Mesodermal cell (in vitro differentiated cells): Measurements from ENCODE around the gene LMCD1.
"Not testable (repeated sequence)": the region's sequence is repeated elsewhere in the genome, so short reads cannot be mapped to it uniquely, and the experiment has no call there.

Experiments
- H3K27ac ChIP-seq: 2 replicates; pipeline ENCODE4 v1.7.0; 2013; ENCODE audit warnings: mild to moderate bottlenecking, low read depth, low read length, moderate library complexity; ENCODE audit not compliant: severe bottlenecking
- H3K36me3 ChIP-seq: 2 replicates; pipeline ENCODE4 v1.7.1; 2013; ENCODE audit warnings: mild to moderate bottlenecking, low read length, moderate library complexity; ENCODE audit not compliant: control insufficient read depth, insufficient read depth
- H3K4me1 ChIP-seq: one replicate; pipeline ENCODE4 v1.7.1; 2013; ENCODE audit warnings: mild to moderate bottlenecking, low read length; ENCODE audit not compliant: insufficient read depth, control insufficient read depth, poor library complexity, severe bottlenecking
- H3K4me3 ChIP-seq: 2 replicates; pipeline ENCODE4 v1.7.0; 2013; ENCODE audit warnings: low read length, control low read depth, mild to moderate bottlenecking; ENCODE audit not compliant: insufficient read depth, poor library complexity, severe bottlenecking; ENCODE audit errors: extremely low read depth
- H3K9me3 ChIP-seq: 2 replicates; pipeline ENCODE4 v1.7.1; 2013; ENCODE audit warnings: mild to moderate bottlenecking, low read length, moderate library complexity; ENCODE audit not compliant: control insufficient read depth
- WGBS, 2 experiments: methylation state at CpG; one replicate each; pipeline ENCODE4 v1.1.5; 2013; ENCODE audit warnings: missing lambda C conversion rate in 2 of 2; ENCODE audit not compliant: insufficient coverage in 2 of 2; 5-methylcytosine and 5-hydroxymethylcytosine counted together

The LMCD1 gene

DNA sequence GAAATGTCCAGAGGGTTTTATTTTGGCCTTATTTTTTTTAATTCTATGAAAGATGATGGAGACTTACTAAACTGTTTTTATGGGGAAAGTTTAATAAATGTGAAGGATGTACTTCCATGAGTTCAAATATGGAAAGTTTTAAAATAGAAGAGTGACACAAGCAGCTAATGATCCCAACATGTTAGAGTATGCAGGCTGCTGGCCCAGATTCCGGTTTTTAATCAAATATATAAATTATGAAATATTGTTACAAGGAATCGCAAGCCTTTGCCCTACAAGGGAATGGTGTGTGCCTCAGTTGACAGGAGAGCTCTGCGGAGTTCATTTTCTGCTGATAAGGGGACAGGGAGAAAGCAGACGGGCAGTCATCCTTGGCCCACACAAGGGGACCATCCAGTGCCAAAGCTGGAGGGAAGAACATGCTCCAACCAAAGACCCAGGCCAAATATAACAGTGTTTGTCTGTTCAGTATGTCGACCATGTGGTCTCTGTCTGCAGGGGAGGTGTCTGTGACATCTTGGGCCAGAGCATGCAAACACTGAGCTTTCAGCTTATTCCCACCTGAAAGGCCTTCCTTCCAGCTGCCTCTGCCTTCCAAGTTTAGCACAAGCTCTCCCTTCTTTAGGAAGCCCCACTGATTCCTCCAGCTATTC lies 73.2 kb downstream of the LMCD1 start:
- Histone ChIP-seq H3K4me3 (no peak overlapping the region), H3K27ac (no peak overlapping the region), H3K36me3 (peaks cover 9% of the 10 kb centered on the region), H3K4me1 (no peaks in the 10 kb centered on the region), H3K9me3 (no peaks in the 10 kb centered on the region)
- WGBS, 2 experiments, result 94 to 100% methylated on average over 3 of the region's 5 CpGs

GRCh38 chr3:8575364-8576104 lies 73.9 kb downstream of the LMCD1 start:
- H3K4me3 ChIP-seq, result no peak overlapping the region
- 91 to 94% methylated on average over 1 to 2 of the region's 5 CpGs for WGBS, 2 experiments
- no peaks in the 10 kb centered on the region for H3K4me1 ChIP-seq
- no peak overlapping the region for H3K27ac ChIP-seq
- no peaks in the 10 kb centered on the region for H3K9me3 ChIP-seq
- peaks cover 4% of the 10 kb centered on the region for H3K36me3 ChIP-seq

DNA sequence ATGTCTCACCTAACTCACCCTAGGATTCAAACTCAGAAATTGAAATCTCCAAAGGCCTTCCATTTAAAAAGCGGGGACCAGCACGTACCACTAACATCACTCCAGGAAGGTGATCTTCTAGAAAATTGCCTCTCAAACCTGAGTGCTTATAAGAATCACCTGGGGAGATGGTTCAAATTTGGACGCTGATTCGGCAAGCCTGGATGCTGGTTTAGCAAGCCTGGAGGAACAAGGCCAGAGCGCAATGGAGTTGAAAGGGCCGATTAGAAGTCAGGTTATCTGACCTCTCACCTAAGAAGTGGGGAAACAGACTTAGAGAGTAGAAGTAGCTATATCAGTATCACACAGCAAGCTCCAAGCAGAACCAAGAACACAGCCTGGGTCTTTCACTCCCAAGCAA lies 74.8 kb downstream of the LMCD1 start:
- Histone ChIP-seq H3K27ac (no peak overlapping the region), H3K4me3 (no peak overlapping the region), H3K36me3 (peaks cover 4% of the 10 kb centered on the region), H3K9me3 (no peaks in the 10 kb centered on the region), H3K4me1 (no peaks in the 10 kb centered on the region)
- 57 to 84% methylated on average over 2 to 4 of the region's 6 CpGs for WGBS, 2 experiments

DNA sequence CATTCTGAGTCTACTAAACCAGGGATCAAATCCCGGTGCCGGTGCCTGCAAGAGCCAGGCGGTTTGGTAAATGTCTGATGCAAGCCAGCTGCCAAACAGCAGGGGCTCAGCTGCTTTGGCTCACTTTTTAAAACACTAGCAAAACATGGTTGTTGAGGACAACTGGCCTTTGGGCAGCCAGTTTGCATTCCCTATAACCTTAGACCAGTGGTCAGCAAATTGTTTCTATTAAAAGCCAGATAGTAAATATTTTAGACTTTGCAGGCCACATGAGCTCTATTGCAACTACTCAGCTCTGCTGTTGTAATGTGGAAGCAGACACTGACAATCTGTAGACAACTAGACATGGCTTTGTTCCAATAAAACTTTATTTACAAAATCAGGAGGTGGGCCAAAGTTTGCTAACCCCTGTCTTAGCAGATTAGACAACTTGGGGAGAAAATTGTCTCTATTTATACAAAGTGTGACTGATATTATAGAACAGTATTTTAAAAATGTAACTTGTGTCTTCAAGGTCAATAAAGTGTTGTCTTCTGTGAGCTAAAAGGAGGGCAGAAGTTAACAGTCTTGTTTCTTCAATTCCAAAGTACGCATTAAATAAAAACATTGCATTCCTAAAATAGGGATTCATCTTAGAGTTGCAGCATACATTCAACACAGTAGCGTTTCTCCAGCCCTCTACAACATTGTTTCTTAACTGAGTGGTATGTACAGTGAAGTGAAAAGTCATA lies 75.4 kb downstream of the LMCD1 start:
- Histone ChIP-seq H3K36me3 (peaks cover 4% of the 10 kb centered on the region), H3K4me1 (no peaks in the 10 kb centered on the region), H3K4me3 (no peak overlapping the region), H3K27ac (no peak overlapping the region), H3K9me3 (no peaks in the 10 kb centered on the region)
- 100% methylated on average over 3 to 4 of the region's 5 CpGs for WGBS, 2 experiments

- no peak overlapping the region for H3K4me3 ChIP-seq
- no peak overlapping the region for H3K27ac ChIP-seq
- 94 to 95% methylated on average over 3 to 4 of the region's 4 CpGs for WGBS, 2 experiments
- H3K4me1 ChIP-seq, result no peaks in the 10 kb centered on the region
- no peaks in the 10 kb centered on the region for H3K36me3 ChIP-seq
- H3K9me3 ChIP-seq, result no peaks in the 10 kb centered on the region
Measured at GRCh38 chr3:8578282-8578681, 76.7 kb downstream of the LMCD1 start.

DNA sequence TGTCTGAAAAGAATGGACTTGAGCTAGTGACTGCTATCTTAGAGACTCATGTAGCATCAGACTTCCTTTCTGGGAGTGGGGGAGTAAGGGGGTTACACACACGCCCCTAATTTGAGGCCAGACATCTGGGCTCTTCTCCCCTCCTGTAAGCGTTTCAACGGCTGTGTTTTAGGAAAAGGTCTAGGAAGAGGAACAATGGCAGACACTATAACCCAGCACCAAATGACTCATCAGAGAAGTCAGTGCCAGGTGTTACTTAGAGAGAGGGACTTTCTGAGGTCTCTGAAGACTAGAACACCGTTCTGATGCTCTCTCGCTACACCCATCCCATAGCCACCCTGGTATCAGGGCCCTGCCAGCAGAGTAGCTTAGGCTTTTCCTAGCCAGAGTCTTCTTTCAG lies 77.5 kb downstream of the LMCD1 start:
- H3K4me3 ChIP-seq, result no peak overlapping the region
- H3K9me3 ChIP-seq, result no peaks in the 10 kb centered on the region
- H3K27ac ChIP-seq, result no peak overlapping the region
- no peaks in the 10 kb centered on the region for H3K36me3 ChIP-seq
- no peaks in the 10 kb centered on the region for H3K4me1 ChIP-seq
- WGBS, 2 experiments, result 88 to 100% methylated on average over 1 to 2 of the region's 5 CpGs

- Histone ChIP-seq H3K9me3 (no peaks in the 10 kb centered on the region), H3K4me3 (no peak overlapping the region), H3K27ac (no peak overlapping the region), H3K4me1 (no peaks in the 10 kb centered on the region), H3K36me3 (no peaks in the 10 kb centered on the region)
- 78 to 87% methylated on average over 5 of the region's 5 CpGs for WGBS, 2 experiments
Measured at GRCh38 chr3:8579943-8580342, 78.3 kb downstream of the LMCD1 start.

DNA sequence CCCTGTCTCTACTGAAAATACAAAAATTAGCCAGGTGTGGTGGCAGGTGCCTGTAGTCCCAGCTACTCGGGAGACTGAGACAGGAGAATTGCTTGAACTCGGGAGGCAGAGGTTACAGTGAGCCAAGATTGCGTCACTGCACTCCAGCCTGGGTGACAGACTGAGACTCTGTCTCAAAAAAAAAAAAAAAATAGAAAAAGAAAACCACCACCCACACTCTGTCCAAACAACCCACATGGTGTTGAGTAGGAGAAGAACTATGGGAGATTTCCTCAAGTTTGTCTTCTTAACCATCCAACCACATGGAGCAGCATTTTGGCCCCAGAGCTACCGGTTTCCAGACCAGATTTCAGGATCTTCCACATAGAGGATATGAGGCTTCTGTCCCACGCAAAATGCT lies 78.8 kb downstream of the LMCD1 start:
- not testable (repeated sequence) for H3K27ac ChIP-seq, H3K36me3 ChIP-seq, H3K4me3 ChIP-seq, H3K4me1 ChIP-seq, H3K9me3 ChIP-seq
- 76 to 90% methylated on average over 2 to 3 of the region's 5 CpGs for WGBS, 2 experiments

DNA sequence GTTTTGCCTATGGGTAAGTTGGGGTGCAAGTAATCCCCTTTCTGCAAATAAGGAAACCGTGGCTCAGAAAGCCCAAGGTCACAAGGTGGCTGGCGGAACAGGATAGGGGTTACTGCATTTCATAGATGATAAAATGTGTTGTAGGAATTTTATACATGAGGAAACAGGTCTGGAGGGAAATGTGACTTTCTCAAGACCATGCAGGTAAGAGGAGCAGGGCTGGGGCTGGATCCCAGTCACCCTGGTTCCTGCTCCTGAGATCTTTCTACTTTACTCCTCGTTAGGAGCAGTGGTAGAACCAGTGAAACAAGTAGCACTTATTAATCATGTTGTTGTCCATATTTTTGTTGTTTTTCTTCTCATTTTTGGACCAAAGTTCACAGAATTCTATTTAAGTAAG lies 79.8 kb downstream of the LMCD1 start:
- no peaks in the 10 kb centered on the region for H3K4me1 ChIP-seq
- 84% methylated on average over 2 of the region's 3 CpGs; no CpG with 5 or more reads in 1 of the 2 experiments for WGBS, 2 experiments
- no peaks in the 10 kb centered on the region for H3K36me3 ChIP-seq
- no peak overlapping the region for H3K4me3 ChIP-seq
- H3K9me3 ChIP-seq, result no peaks in the 10 kb centered on the region
- no peak overlapping the region for H3K27ac ChIP-seq

GRCh38 chr3:8581806-8582445 lies 80.3 kb downstream of the LMCD1 start:
- Histone ChIP-seq H3K27ac (no peak overlapping the region), H3K4me3 (no peak overlapping the region), H3K4me1 (no peaks in the 10 kb centered on the region), H3K36me3 (no peaks in the 10 kb centered on the region), H3K9me3 (no peaks in the 10 kb centered on the region)
- WGBS, 2 experiments, result 94 to 95% methylated on average over 5 to 6 of the region's 6 CpGs
